Measurements from ENCODE around the gene PTGDR. TPM values are rescaled to one million over a fixed set of nuclear protein-coding genes. Genes with fewer than 3 reads are reported as not detected.

The PTGDR gene
- 0.51 TPM for total RNA-seq

- no peak for DNase-seq
Measured at GRCh38 chr14:52267501-52268278, at the start of gene PTGDR. TSS of gene PTGDR (plus strand) at chr14:52267698. CDS start at chr14:52267815, 117 bp downstream.

- DNase-seq: no peak
Measured at GRCh38 chr14:52219488-52220084, 47.9 kb upstream of the PTGDR start.

GRCh38 chr14:52220924-52221811 is 46.3 kb upstream of the PTGDR start:
- DNase-seq: no peak

GRCh38 chr14:52222901-52223300 is 44.6 kb upstream of the PTGDR start:
- DNase-seq: no peak

- no peak for DNase-seq
Measured at GRCh38 chr14:52227619-52228222, 39.8 kb upstream of the PTGDR start.

GRCh38 chr14:52233693-52234092 is 33.8 kb upstream of the PTGDR start:
- DNase-seq: no peak

- no peak for DNase-seq
Measured at GRCh38 chr14:52235434-52235833, 32.1 kb upstream of the PTGDR start.

GRCh38 chr14:52235866-52236510 is 31.5 kb upstream of the PTGDR start:
- DNase-seq: no peak

- no peak for DNase-seq
Measured at GRCh38 chr14:52238682-52239081, 28.8 kb upstream of the PTGDR start.

- no peak for DNase-seq
Measured at GRCh38 chr14:52240623-52241022, 26.9 kb upstream of the PTGDR start.

GRCh38 chr14:52241087-52241793 is 26.3 kb upstream of the PTGDR start:
- DNase-seq: no peak

GRCh38 chr14:52244328-52244727 is 23.2 kb upstream of the PTGDR start:
- no peak for DNase-seq

GRCh38 chr14:52244997-52245396 is 22.5 kb upstream of the PTGDR start:
- DNase-seq: no peak

GRCh38 chr14:52248057-52248456 is 19.4 kb upstream of the PTGDR start:
- DNase-seq: no peak

GRCh38 chr14:52251724-52252123 is 15.8 kb upstream of the PTGDR start:
- no peak for DNase-seq

- DNase-seq: peak; percentile 58
Measured at GRCh38 chr14:52253503-52253902, 14.0 kb upstream of the PTGDR start.

- no peak for DNase-seq
Measured at GRCh38 chr14:52254086-52254485, 13.4 kb upstream of the PTGDR start.

- no peak for DNase-seq
Measured at GRCh38 chr14:52258783-52259182, 8.7 kb upstream of the PTGDR start.

GRCh38 chr14:52259434-52259833 is 8.1 kb upstream of the PTGDR start:
- no peak for DNase-seq

- no peak for DNase-seq
Measured at GRCh38 chr14:52262600-52262999, 4.9 kb upstream of the PTGDR start.

- DNase-seq: no peak
Measured at GRCh38 chr14:52263190-52263589, 4.3 kb upstream of the PTGDR start.
